ENCODE measurements around the gene DCAF6. TPM values are rescaled to one million over a fixed set of nuclear protein-coding genes. Genes with fewer than 3 reads are reported as not detected.
"Not testable (repeated sequence)": the region's sequence is repeated elsewhere in the genome, so short reads cannot be mapped to it uniquely, and the experiment has no call there.

DCAF6 gene
- total RNA-seq, 2 donors from 2014 or later, result 71.4 to 116 TPM

- no peak for DNase-seq (ENCODE audit: low spot score)
- WGBS, result 87% methylated on average over 2 of the region's 2 CpGs
- H3K9me3 ChIP-seq, result no peaks in the 10 kb centered on the region
- TF ChIP-seq POLR2A (IDR thresholded peaks at IDR 0.05) (no peak), CTCF (IDR thresholded peaks at IDR 0.05) (no peak), POLR2AphosphoS5 (IDR thresholded peaks at IDR 0.05) (no peak)
- H3K36me3 ChIP-seq, result no peaks in the 10 kb centered on the region
- no peaks in the 10 kb centered on the region for H3K4me1 ChIP-seq (replicated peaks)
- H3K27me3 ChIP-seq (replicated peaks; ENCODE audit: insufficient read depth), result no peaks in the 10 kb centered on the region
- no peak overlapping the region for H3K4me3 ChIP-seq
- intact Hi-C loops (cut with DNase I), result no loop called here
- no peak overlapping the region for H3K27ac ChIP-seq
These were observed 117.2 kb downstream of the DCAF6 start for GRCh38 chr1:168053681-168054080.

GRCh38 chr1:168054117-168054516, 117.6 kb downstream of the DCAF6 start:
- Histone ChIP-seq H3K27ac (no peak overlapping the region), H3K4me1 (replicated peaks) (no peaks in the 10 kb centered on the region), H3K27me3 (replicated peaks; ENCODE audit: insufficient read depth) (no peaks in the 10 kb centered on the region), H3K9me3 (no peaks in the 10 kb centered on the region), H3K4me3 (no peak overlapping the region), H3K36me3 (no peaks in the 10 kb centered on the region)
- 86% methylated on average over 3 of the region's 3 CpGs for WGBS
- intact Hi-C loops (cut with DNase I), result no loop called here
- no peak for DNase-seq (ENCODE audit: low spot score)
- no peak for TF ChIP-seq POLR2AphosphoS5 (IDR thresholded peaks at IDR 0.05)
- no peak for TF ChIP-seq POLR2A (IDR thresholded peaks at IDR 0.05)
- no peak for TF ChIP-seq CTCF (IDR thresholded peaks at IDR 0.05)

- 59% methylated on average over 23 of the region's 35 CpGs for WGBS
- H3K4me1 ChIP-seq (replicated peaks); DNase-seq (ENCODE audit: low spot score); H3K27me3 ChIP-seq (replicated peaks; ENCODE audit: insufficient read depth); H3K9me3 ChIP-seq; intact Hi-C loops (cut with DNase I); H3K4me3 ChIP-seq; H3K36me3 ChIP-seq; H3K27ac ChIP-seq: not testable (repeated sequence)
These were observed 119.7 kb downstream of the DCAF6 start for GRCh38 chr1:168056152-168056551.

- no peak overlapping the region for H3K27ac ChIP-seq
- H3K36me3 ChIP-seq, result no peaks in the 10 kb centered on the region
- no peak overlapping the region for H3K4me3 ChIP-seq
- H3K27me3 ChIP-seq (replicated peaks; ENCODE audit: insufficient read depth), result no peaks in the 10 kb centered on the region
- H3K4me1 ChIP-seq (replicated peaks), result no peaks in the 10 kb centered on the region
- 94% methylated on average over 1 of the region's 1 CpG for WGBS
- TF ChIP-seq POLR2AphosphoS5 (IDR thresholded peaks at IDR 0.05) (no peak), POLR2A (IDR thresholded peaks at IDR 0.05) (no peak)
- DNase-seq (ENCODE audit: low spot score), result no peak
- intact Hi-C loops (cut with DNase I), result no loop called here
- H3K9me3 ChIP-seq, result no peaks in the 10 kb centered on the region
These were observed 120.9 kb downstream of the DCAF6 start for GRCh38 chr1:168057355-168057754.

GRCh38 chr1:168057921-168058320, 121.4 kb downstream of the DCAF6 start:
- DNase-seq (ENCODE audit: low spot score), result no peak
- Histone ChIP-seq H3K4me1 (replicated peaks) (no peaks in the 10 kb centered on the region), H3K9me3 (no peaks in the 10 kb centered on the region), H3K27me3 (replicated peaks; ENCODE audit: insufficient read depth) (no peaks in the 10 kb centered on the region), H3K36me3 (no peaks in the 10 kb centered on the region), H3K27ac (no peak overlapping the region), H3K4me3 (no peak overlapping the region)
- TF ChIP-seq POLR2A (IDR thresholded peaks at IDR 0.05) (no peak), POLR2AphosphoS5 (IDR thresholded peaks at IDR 0.05) (no peak), CTCF (IDR thresholded peaks at IDR 0.05) (no peak)
- intact Hi-C loops (cut with DNase I), result no loop called here
- 97% methylated on average over 2 of the region's 2 CpGs for WGBS

- TF ChIP-seq CTCF (IDR thresholded peaks at IDR 0.05), result no peak
- no peak for TF ChIP-seq POLR2A (IDR thresholded peaks at IDR 0.05)
- no peak for TF ChIP-seq POLR2AphosphoS5 (IDR thresholded peaks at IDR 0.05)
- no peak overlapping the region for H3K27ac ChIP-seq
- no peaks in the 10 kb centered on the region for H3K9me3 ChIP-seq
- intact Hi-C loops (cut with DNase I), result no loop called here
- H3K4me1 ChIP-seq (replicated peaks), result no peaks in the 10 kb centered on the region
- 98% methylated on average over 1 of the region's 1 CpG for WGBS
- no peak for DNase-seq (ENCODE audit: low spot score)
- no peaks in the 10 kb centered on the region for H3K27me3 ChIP-seq (replicated peaks; ENCODE audit: insufficient read depth)
- H3K36me3 ChIP-seq, result no peaks in the 10 kb centered on the region
- no peak overlapping the region for H3K4me3 ChIP-seq
These were observed 127.7 kb downstream of the DCAF6 start for GRCh38 chr1:168064216-168064615.

All from prostate gland (tissue), 2 donors.